GM23338 (cell line): Measurements from ENCODE around the gene MSANTD7. TPM values are rescaled to one million over a fixed set of nuclear protein-coding genes. Genes with fewer than 3 reads are reported as not detected.

ENCODE experiments used
- ATAC-seq: fragments of 200-7000 bp; cut with Tn5 transposase; 3 replicates; pipeline ENCODE4 v1.9.1; 2020
- DNase-seq: peaks from one replicate; pipeline ENCODE4 v3.0.0-alpha.2; 2015; ENCODE audit warnings: low spot score
- H2AFZ ChIP-seq: fragments of 200-600 bp; sonication (generic); 2 replicates; pipeline ENCODE4 v1.8.0; 2016; ENCODE audit warnings: antibody characterized with exemption, mild to moderate bottlenecking, moderate library complexity
- H3F3A ChIP-seq: fragments of 200-600 bp; sonication (generic); replicated peaks from 2 replicates; pipeline ENCODE4 v1.8.0; 2017; ENCODE audit warnings: antibody characterized with exemption, mixed run types, low read depth
- H3K27ac ChIP-seq: fragments of 200-600 bp; sonication (generic); 2 replicates; pipeline ENCODE4 v1.6.1; 2016; ENCODE audit warnings: low read depth
- H3K27me3 ChIP-seq: fragments of 200-600 bp; sonication (generic); 2 replicates; pipeline ENCODE4 v1.8.0; 2016; ENCODE audit warnings: mild to moderate bottlenecking, mixed run types, moderate library complexity; ENCODE audit not compliant: insufficient read depth
- H3K36me3 ChIP-seq: fragments of 200-600 bp; sonication (generic); 2 replicates; pipeline ENCODE4 v1.8.0; 2016; ENCODE audit warnings: mild to moderate bottlenecking; ENCODE audit not compliant: insufficient read depth
- H3K4me1 ChIP-seq: fragments of 200-600 bp; sonication (generic); 2 replicates; pipeline ENCODE4 v1.8.0; 2016; ENCODE audit warnings: mild to moderate bottlenecking, moderate library complexity; ENCODE audit not compliant: insufficient read depth
- H3K4me2 ChIP-seq: fragments of 200-600 bp; sonication (generic); 2 replicates; pipeline ENCODE4 v1.7.1; 2017; ENCODE audit warnings: mixed run types
- H3K4me3 ChIP-seq: fragments of 200-600 bp; sonication (generic); 2 replicates; pipeline ENCODE4 v1.6.1; 2016; ENCODE audit warnings: mixed run types
- H3K79me2 ChIP-seq: fragments of 200-600 bp; sonication (generic); replicated peaks from 2 replicates; pipeline ENCODE4 v1.8.0; 2017; ENCODE audit warnings: mild to moderate bottlenecking; ENCODE audit not compliant: insufficient read depth
- H3K9me2 ChIP-seq: fragments of 200-600 bp; sonication (generic); 2 replicates; pipeline ENCODE4 v1.8.0; 2017; ENCODE audit not compliant: insufficient read depth
- H4K20me1 ChIP-seq: fragments of 200-600 bp; sonication (generic); replicated peaks from 2 replicates; pipeline ENCODE4 v1.8.0; 2017; ENCODE audit warnings: mild to moderate bottlenecking; ENCODE audit not compliant: insufficient read depth
- H3K27ac Mint-ChIP-seq: 2 replicates; pipeline ENCODE4 v1.8.0; 2020; ENCODE audit warnings: inconsistent platforms, mild to moderate bottlenecking, moderate library complexity, mixed read lengths
- H3K27me3 Mint-ChIP-seq: 3 replicates; pipeline ENCODE4 v1.8.0; 2022; ENCODE audit warnings: low read depth, mild to moderate bottlenecking, moderate library complexity, mixed read lengths, inconsistent platforms; ENCODE audit not compliant: insufficient read depth, poor library complexity
- H3K36me3 Mint-ChIP-seq: 3 replicates; pipeline ENCODE4 v1.8.0; 2021; ENCODE audit warnings: low read depth, mild to moderate bottlenecking, inconsistent platforms, moderate library complexity, mixed read lengths
- H3K4me1 Mint-ChIP-seq: 3 replicates; pipeline ENCODE4 v1.8.0; 2020; ENCODE audit warnings: mild to moderate bottlenecking, inconsistent platforms, mixed read lengths
- H3K4me3 Mint-ChIP-seq: 3 replicates; pipeline ENCODE4 v1.8.0; 2021; ENCODE audit warnings: moderate library complexity, mild to moderate bottlenecking, inconsistent platforms, mixed read lengths
- H3K9me3 Mint-ChIP-seq: 3 replicates; pipeline ENCODE4 v1.8.0; 2020; ENCODE audit warnings: moderate library complexity, mild to moderate bottlenecking, inconsistent platforms, mixed read lengths
- CREB1 ChIP-seq: fragments of 250-450 bp; sonication (Bioruptor Pico); IDR thresholded peaks from 2 replicates; pipeline ENCODE4 v1.5.0; 2020; ENCODE audit warnings: low read depth, mild to moderate bottlenecking, moderate library complexity
- CTCF ChIP-seq, 2 experiments: fragments of 200-600 bp in 1 of 2; sonication (generic) in 1 of 2; conservative IDR thresholded peaks; 2 replicates each; pipeline versions ENCODE4 v1.5.1 to v1.6.1; 2016 to 2017; ENCODE audit warnings: antibody characterized with exemption in 2 of 2, low read depth in 2 of 2, mild to moderate bottlenecking in 2 of 2, moderate library complexity in 1 of 2
- EZH2 ChIP-seq: fragments of 200-600 bp; sonication (generic); IDR thresholded peaks from one replicate; pipeline ENCODE4 v1.8.0; 2017; ENCODE audit warnings: antibody characterized with exemption, mild to moderate bottlenecking, low read depth; ENCODE audit not compliant: unreplicated experiment
- POLR2AphosphoS5 ChIP-seq: IDR thresholded peaks from 2 replicates; pipeline ENCODE4 v1.6.1; 2016; ENCODE audit warnings: antibody characterized with exemption, low read depth
- ZNF462 ChIP-seq: fragments of 250-450 bp; sonication (Bioruptor Pico); IDR thresholded peaks from 2 replicates; pipeline ENCODE4 v1.5.0; 2020; ENCODE audit warnings: mild to moderate bottlenecking, moderate library complexity
- polyA plus RNA-seq: library from polyadenylated mRNA; unstranded; fragments of >200 nt; fragmentation: Nextera tagmentation; extraction: Ambion mirVana; gene quantifications from 2 replicates; pipeline ENCODE4 v1.2.1, GENCODE V29; 2016
- total RNA-seq: library from RNA; depleted of rRNA; stranded (reverse); fragments of >200 nt; shearing (Covaris generic); gene quantifications from 2 replicates; pipeline ENCODE4 v1.2.3, GENCODE V29; 2014

Gene MSANTD7
- total and polyA plus RNA-seq, 2 experiments from 2014 or later, result 5.3 to 19.8 TPM

- no peak overlapping the region for H3K4me3 ChIP-seq
- H3K36me3 ChIP-seq, result no peaks in the 10 kb centered on the region
- Mint-ChIP-seq H3K9me3 (no peaks in the 10 kb centered on the region), H3K27ac (no peak overlapping the region), H3K36me3 (no peaks in the 10 kb centered on the region), H3K4me1 (peaks cover 18% of the 10 kb centered on the region), H3K4me3 (no peak overlapping the region), H3K27me3 (no peaks in the 10 kb centered on the region)
- H4K20me1 ChIP-seq, result no peaks in the 10 kb centered on the region
- DNase-seq, result peak; percentile 72
- H3K4me1 ChIP-seq, result peaks cover 13% of the 10 kb centered on the region; the same call in 1 of the 2 replicates
- peak; percentile 73 for ATAC-seq
- no peak overlapping the region for H2AFZ ChIP-seq
- H3K27ac ChIP-seq, result no peak overlapping the region
- H3K9me2 ChIP-seq, result no peaks in the 10 kb centered on the region
- no peak for TF ChIP-seq CREB1 (CRISPR knock-in tag)
- TF ChIP-seq EZH2, result no peak
- TF ChIP-seq ZNF462, result no peak
- TF ChIP-seq POLR2AphosphoS5, result no peak
- TF ChIP-seq CTCF (conservative IDR thresholded peaks at IDR 0.05; ENCODE audit: low read depth in 2 of 2), result peak; percentile 73 to 86
- H3F3A ChIP-seq, result no peaks in the 10 kb centered on the region
- no peaks in the 10 kb centered on the region for H3K79me2 ChIP-seq
- H3K4me2 ChIP-seq, result no peak overlapping the region
- no peaks in the 10 kb centered on the region for H3K27me3 ChIP-seq
Measured at GRCh38 chr10:14822879-14823755, 15.0 kb upstream of the MSANTD7 start.
